A673 (cell line): ENCODE measurements around the gene PARN.
"Not testable (repeated sequence)": the region's sequence is repeated elsewhere in the genome, so short reads cannot be mapped to it uniquely, and the experiment has no call there.

Experiments
- EZH2 ChIP-seq: fragments of 200-600 bp; sonication (generic); IDR thresholded peaks from 2 replicates; pipeline ENCODE4 v1.6.1; 2017; ENCODE audit warnings: borderline replicate concordance, low read depth, mild to moderate bottlenecking, mixed read lengths, antibody characterized with exemption, low read length; ENCODE audit not compliant: poor library complexity, severe bottlenecking
- TF ChIP-seq, protein P1 (sequence below): fragments of 300-800, 200-600 bp; sonication (generic); conservative IDR thresholded peaks from 2 replicates; pipeline ENCODE4 v1.5.1; 2017; ENCODE audit warnings: low read depth, mild to moderate bottlenecking, antibody characterized with exemption, low read length, moderate library complexity, mixed read lengths

- TF ChIP-seq, protein P1, sequence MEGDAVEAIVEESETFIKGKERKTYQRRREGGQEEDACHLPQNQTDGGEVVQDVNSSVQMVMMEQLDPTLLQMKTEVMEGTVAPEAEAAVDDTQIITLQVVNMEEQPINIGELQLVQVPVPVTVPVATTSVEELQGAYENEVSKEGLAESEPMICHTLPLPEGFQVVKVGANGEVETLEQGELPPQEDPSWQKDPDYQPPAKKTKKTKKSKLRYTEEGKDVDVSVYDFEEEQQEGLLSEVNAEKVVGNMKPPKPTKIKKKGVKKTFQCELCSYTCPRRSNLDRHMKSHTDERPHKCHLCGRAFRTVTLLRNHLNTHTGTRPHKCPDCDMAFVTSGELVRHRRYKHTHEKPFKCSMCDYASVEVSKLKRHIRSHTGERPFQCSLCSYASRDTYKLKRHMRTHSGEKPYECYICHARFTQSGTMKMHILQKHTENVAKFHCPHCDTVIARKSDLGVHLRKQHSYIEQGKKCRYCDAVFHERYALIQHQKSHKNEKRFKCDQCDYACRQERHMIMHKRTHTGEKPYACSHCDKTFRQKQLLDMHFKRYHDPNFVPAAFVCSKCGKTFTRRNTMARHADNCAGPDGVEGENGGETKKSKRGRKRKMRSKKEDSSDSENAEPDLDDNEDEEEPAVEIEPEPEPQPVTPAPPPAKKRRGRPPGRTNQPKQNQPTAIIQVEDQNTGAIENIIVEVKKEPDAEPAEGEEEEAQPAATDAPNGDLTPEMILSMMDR: not testable (repeated sequence)
- TF ChIP-seq EZH2: not testable (repeated sequence)
Observed at GRCh38 chr16:14630620-14631330, 715 bp upstream of the PARN start.
